GM21717 (cell line): Measurements from ENCODE around the gene RNF180.

Experiments used
- ATAC-seq: cut with Tn5 transposase; IDR thresholded peaks from one replicate; pipeline ENCODE4 v1.9.1; 2021; ENCODE audit warnings: mild to moderate bottlenecking, moderate library complexity; ENCODE audit not compliant: unreplicated experiment

Gene RNF180, protein sequence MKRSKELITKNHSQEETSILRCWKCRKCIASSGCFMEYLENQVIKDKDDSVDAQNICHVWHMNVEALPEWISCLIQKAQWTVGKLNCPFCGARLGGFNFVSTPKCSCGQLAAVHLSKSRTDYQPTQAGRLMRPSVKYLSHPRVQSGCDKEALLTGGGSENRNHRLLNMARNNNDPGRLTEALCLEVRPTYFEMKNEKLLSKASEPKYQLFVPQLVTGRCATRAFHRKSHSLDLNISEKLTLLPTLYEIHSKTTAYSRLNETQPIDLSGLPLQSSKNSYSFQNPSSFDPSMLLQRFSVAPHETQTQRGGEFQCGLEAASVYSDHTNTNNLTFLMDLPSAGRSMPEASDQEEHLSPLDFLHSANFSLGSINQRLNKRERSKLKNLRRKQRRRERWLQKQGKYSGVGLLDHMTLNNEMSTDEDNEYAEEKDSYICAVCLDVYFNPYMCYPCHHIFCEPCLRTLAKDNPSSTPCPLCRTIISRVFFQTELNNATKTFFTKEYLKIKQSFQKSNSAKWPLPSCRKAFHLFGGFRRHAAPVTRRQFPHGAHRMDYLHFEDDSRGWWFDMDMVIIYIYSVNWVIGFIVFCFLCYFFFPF

DNA sequence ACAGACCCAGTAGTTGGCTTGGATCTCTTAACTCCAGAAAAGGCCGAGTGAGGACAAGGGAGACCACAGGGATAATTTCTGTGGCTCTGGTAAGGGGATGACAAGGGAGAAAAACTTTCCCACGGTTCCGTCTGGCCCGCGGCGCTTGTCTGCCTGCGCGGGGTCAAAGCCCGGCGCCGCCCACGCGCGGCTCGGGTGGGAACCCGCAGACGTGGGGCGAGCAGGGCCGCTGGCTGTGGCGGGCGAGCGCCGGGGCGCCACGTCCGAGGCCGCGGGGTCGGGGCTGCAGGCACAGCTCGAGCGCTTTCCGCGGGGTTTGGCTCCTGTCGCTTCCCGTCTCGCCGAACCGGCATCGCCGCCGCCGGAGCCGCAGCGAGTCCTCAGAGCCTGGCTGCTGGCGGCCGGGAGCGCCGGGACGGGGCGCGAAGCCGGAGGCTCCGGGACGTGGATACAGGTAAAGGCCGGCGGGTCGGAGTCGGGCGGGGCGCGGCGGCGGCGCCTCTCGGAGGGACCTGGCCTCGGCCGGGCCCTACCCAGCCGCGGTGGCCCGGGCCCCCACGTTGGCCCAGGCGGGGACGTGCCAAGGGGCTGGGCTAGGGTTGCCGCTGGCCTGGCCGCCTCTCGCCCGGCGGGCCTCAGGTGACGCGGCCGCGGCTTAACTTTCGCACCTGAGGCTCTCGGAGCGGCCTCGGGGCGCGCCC, at the start of gene RNF180:
RNF180 (plus strand) TSS at position 344 of the 701 bp plus-strand sequence. CDS start 34,965 bp downstream, outside the sequence.
- ATAC-seq: no peak

- ATAC-seq: no peak
These were observed 40.1 kb upstream of the RNF180 start for GRCh38 chr5:64125521-64125920.

DNA sequence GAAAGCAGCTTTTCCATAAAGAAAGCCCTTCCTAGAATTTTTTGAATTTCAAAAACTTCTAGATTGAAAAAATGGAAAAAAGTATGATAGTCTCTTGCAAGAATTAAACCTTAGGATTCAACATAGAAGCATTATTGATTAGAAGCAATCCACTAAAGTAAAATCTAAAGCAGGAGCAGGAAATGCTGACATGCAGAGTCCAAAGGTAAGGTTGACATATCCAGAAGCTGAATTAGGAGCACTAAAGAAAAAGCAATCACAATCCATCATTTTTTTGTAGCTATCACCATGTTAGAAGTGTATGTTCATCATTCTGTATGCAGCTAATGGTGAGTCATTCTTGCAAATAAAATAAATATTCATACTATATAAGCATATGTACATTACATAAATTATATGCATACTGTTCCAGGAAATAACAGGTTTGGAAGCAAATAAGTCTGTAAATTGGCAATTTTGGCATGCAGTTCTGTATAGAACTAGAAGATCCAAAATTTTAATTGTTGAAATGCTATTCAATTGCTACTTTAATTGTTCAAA, 39.4 kb upstream of the RNF180 start:
- no peak for ATAC-seq

GRCh38 chr5:64140018-64140417, 25.6 kb upstream of the RNF180 start:
- no peak for ATAC-seq

GRCh38 chr5:64144425-64145215, 21.0 kb upstream of the RNF180 start:
- no peak for ATAC-seq

- no peak for ATAC-seq
These were observed 20.3 kb upstream of the RNF180 start for GRCh38 chr5:64145216-64145895.

DNA sequence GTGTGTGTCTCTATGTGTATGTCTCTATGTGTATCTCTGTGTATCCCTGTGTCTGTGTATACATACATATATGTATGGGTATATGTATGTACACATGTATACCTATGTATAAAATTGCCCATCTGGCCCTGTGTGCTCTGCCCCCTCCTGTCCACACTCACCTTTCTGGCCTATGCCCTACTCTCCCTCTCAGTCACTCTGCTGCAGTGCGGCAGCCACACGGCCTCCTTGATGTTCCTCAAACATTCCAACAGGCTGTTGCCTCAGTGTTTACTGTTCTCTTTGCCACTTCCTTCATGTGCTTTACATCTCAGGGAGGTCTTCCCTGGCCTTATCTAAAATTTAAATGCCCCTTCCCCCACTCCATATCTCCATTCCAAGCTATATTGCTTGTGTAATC, 18.3 kb upstream of the RNF180 start:
- ATAC-seq: no peak

DNA sequence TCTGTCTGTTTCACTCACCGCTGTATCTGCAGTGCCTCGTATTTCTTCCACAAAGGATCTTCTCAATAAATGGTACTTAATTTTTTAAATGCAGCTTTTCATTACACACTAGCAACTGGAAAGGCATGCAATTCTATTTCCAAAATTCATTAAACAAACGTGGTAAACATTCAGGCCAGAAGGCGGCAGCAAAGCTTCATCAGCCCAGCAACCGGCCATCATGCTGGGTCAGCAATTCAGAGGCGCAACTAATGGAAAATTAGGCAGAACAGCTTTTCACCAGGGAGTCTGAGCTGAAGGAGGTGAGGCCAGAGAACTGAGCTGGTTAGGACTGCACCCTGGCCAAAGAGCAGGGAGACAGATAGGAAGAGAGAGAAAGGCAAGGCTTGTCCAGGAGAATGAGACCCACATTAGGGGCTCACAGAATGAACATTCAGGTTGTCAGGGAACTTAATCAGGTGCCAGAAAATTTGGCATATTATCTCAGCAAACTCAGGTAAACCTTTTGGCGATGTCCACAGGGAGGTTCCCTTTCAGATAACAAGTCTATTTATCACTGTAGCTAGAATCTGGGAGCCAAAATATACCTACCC, 17.7 kb upstream of the RNF180 start:
- ATAC-seq: no peak

DNA sequence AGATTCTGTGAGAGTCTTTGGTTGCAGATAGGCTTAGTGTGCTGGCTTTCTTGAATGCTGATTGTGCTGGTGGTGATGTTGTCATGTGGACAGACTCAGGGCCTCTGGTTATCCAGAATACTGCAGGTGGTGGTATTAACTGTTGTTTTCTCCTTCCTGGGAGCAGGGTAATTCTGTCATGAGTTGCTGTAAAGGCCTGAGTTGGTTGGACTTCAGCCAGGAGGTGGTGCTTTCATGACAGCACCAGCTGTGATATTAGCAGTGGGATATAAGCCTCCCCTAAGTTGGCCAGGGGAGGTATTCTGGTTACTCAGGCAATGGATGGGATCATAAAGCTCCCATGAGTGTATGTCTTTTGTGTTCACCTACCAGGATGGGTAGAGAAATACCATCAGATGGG, 16.4 kb upstream of the RNF180 start:
- ATAC-seq: no peak

DNA sequence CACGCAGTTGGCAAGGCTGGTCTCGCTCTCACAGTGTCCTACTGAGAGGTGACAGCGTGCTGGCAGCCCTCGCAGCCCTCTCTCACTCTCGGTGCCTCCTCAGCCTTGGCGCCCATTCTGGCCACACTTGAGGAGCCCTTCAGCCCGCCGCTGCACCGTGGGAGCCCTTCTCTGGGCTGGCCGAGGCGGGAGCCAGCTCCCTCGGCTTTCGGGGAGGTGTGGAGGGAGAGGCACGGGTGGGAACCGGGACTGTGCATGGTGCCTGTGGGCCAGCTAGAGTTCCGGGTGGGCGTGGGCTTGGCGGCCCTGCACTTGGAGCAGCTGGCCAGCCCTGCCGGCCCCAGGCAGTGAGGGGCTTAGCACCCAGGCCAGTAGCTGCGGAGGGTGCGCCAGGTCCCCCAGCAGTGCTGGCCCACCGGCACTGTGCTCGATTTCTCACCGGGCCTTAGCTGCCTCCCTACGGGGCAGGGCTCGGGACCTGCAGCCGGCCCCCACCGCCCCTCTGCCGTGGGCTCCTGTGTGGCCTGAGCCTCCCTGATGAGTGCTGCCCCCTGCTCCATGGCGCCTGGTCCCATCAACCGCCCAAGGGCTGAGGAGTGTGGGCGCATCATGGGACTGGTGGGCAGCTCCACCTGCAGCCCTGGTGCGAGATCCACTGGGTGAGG, 15.7 kb upstream of the RNF180 start:
- no peak for ATAC-seq

DNA sequence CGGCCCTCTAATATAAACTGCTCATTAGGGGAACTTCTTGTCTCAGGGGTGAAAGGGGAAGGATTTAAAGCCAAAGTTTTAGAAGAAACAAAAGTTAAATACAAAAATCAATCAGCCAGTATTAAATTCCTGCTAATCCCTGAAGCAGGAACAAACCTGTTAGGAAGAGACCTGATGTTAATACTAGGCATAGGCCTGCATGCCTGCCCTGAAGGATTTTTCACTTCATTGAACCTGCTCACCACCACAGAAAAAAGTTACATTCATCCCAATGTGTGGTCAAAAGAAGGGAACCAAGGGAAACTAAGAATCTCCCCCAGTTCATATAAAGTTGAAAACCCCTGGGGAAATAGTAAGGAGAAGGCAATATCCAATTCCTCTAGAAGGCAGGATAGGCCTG, 9.4 kb upstream of the RNF180 start:
- no peak for ATAC-seq

DNA sequence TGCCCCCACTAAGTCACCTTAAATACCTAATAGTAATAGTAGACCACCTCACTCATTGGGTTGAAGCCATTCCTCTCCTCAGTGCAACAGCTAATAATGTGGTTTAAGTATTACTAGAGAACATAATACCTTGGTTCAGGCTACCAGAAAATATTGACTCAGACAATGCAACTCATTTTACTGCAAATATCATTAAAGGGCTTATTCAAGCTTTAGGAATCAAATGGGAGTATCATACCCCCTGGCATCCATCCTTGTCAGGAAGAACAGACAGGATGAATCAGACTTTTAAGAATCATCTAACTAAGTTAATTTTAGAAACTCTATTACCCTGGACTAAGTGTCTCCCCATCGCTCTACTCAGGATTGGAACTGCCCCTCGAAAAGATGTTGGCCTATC, 6.8 kb upstream of the RNF180 start:
- no peak for ATAC-seq

DNA sequence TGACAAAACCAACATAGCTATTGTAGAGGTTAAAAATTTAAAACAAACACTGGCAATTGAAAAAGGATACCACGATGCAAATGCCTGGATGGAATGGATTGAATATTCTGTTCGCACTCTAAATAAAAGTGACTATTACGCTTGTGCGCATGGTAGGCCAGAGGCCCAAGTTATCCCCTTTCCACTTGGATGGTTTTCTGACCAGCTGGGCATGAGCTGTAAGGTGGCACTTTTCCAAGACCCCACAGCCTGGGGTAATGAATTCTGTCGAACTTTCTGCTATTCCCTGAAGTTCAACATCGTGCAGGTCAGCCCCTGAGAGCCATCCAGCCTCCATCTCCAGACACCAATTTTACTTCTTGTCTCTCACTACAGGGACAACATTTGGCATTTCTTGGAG, 5.4 kb upstream of the RNF180 start:
- ATAC-seq: no peak

DNA sequence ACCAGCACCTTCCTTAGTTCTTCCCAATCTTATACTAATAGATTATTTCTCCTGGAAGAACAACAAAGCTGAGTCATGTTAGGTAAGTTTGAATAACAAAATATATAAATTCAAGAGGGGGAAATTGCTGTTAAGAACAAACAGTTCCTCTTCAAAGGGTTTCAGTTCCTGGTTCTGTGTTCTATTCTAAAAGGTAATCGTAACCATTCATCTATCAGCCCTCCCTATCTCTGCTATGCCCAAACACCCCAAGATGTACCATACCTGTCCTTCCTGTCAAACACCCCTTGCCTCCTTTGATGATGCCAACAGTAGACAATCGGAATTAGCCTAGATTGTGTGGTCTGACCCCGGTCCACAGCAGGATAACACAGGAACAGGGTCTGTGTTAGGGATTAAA, 4.2 kb upstream of the RNF180 start:
- peak; percentile 56 for ATAC-seq

DNA sequence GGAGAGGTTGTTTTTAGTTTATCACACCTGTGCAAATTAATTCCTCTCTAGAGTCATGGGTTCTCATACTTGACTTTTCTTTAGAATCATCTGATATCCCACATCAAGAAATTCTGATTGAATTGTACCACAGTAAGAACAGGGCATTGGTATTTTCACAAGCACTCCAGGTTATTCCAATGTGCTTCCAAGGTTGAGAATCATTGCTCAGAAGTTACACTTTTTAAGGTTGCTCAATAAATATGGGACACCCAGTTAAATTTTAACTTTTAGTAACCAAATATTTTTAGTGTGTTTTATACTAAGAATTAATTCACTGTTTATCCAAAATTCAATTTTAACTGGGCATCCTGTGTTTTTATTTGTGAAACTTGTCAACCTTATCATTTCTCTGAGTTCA, 2.5 kb upstream of the RNF180 start:
- ATAC-seq: no peak

DNA sequence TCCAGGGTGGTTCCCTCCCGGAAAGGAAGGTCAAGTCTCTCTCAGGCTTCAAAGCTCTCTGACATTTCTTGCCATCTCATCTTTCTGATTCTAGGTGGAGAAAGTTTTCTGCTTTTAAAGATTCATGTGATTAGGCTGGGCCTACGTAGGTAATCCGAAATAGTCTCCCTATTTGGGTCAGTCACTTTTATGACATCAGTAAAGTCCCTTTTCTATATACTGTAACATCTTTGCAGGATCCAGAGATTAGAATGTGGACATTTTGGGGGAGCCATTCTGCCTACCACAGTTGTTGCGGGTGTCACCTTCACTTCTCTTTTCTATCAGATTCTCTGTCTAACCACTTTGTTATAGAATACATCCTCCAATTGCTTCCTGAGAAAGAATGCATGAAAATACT, 1.9 kb upstream of the RNF180 start:
- ATAC-seq: no peak

- ATAC-seq: no peak
These were observed 1.5 kb upstream of the RNF180 start for GRCh38 chr5:64164166-64164565.

DNA sequence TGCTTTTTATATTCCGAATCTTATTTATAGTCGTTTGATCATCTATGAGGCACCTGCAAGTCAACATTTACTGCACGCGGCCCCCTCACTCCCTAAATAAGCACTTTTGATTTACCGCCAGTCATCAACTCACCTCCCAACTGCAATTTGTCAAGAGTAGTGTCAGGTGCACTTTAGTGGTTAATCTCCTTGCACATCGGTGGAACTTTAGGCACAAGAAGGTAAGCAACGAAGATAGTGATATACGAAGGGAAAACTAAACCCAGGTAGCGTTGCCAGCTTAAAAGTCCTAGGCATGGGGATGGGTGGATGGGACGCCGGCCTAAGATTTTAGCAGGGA, 513 bp upstream of the RNF180 start:
- ATAC-seq: no peak

- no peak for ATAC-seq
These were observed 737 bp downstream of the RNF180 start for GRCh38 chr5:64166201-64166959.
